HG03103 (cell line): Measurements from ENCODE around the gene RAD50.
"Not testable (repeated sequence)": the region's sequence is repeated elsewhere in the genome, so short reads cannot be mapped to it uniquely, and the experiment has no call there.

ENCODE experiments used
- ATAC-seq: cut with Tn5 transposase; IDR thresholded peaks from one replicate; pipeline ENCODE4 v1.9.1; 2021; ENCODE audit warnings: low read depth; ENCODE audit not compliant: unreplicated experiment

Gene RAD50

GRCh38 chr5:132690156-132690555 lies 133.4 kb downstream of the RAD50 start:
- ATAC-seq: no peak

- not testable (repeated sequence) for ATAC-seq
Measured at GRCh38 chr5:132691755-132692631, 135.2 kb downstream of the RAD50 start.

- no peak for ATAC-seq
Measured at GRCh38 chr5:132692632-132692967, 135.8 kb downstream of the RAD50 start.
